Tibial nerve (tissue), 4 donors: ENCODE measurements around the gene GDF10. TPM values are rescaled to one million over a fixed set of nuclear protein-coding genes. Genes with fewer than 3 reads are reported as not detected.

Experiments
- DNase-seq, 2 donors: peaks; one replicate each; pipeline ENCODE4 v3.0.0-alpha.2; 2019; ENCODE audit warnings: low spot score in 2 of 2
- H3K27ac ChIP-seq, 4 donors: fragments of 200-600 bp; sonication (generic) in 3 of 4; one replicate each; pipeline ENCODE4 v1.5.1; 2017 to 2019; ENCODE audit warnings: mild to moderate bottlenecking in 1 of 4
- H3K27me3 ChIP-seq, 2 donors: fragments of 200-600 bp; sonication (generic) in 1 of 2; one replicate each; pipeline versions ENCODE4 v1.5.1 to v1.6.0; 2017 to 2019
- H3K36me3 ChIP-seq, 3 donors: fragments of 200-600 bp; sonication (generic); one replicate each; pipeline ENCODE4 v1.5.1; 2018 to 2019
- H3K4me1 ChIP-seq, 4 donors: fragments of 200-600 bp; sonication (generic) in 3 of 4; one replicate each; pipeline ENCODE4 v1.5.1; 2017 to 2019
- H3K4me3 ChIP-seq, 4 donors: fragments of 200-600 bp; sonication (generic) in 3 of 4; one replicate each; pipeline ENCODE4 v1.5.1; 2017 to 2019; ENCODE audit warnings: mild to moderate bottlenecking in 1 of 4, moderate library complexity in 1 of 4
- H3K9me3 ChIP-seq, 4 donors: fragments of 200-600 bp; sonication (generic) in 3 of 4; one replicate each; pipeline ENCODE4 v1.5.1; 2017 to 2019
- EP300 ChIP-seq, 2 donors: sonication (generic); formaldehyde crosslinking; IDR thresholded peaks; one replicate each; pipeline ENCODE4 v1.6.1; 2017; ENCODE audit warnings: antibody characterized with exemption in 2 of 2, mild to moderate bottlenecking in 1 of 2
- POLR2A ChIP-seq, 2 donors: fragments of 450-650 bp; IDR thresholded peaks; one replicate each; pipeline ENCODE4 v1.6.1; 2017; ENCODE audit warnings: antibody characterized with exemption in 2 of 2, mild to moderate bottlenecking in 2 of 2, moderate library complexity in 2 of 2
- WGBS, 2 donors: methylation state at CpG; one replicate each; pipeline ENCODE4 v1.1.5; 2018; 5-methylcytosine and 5-hydroxymethylcytosine counted together
- total RNA-seq, 4 donors: library from RNA; depleted of rRNA; stranded (reverse); fragments of >200 nt; gene quantifications; one replicate each; pipeline ENCODE4 v1.1.0, GENCODE V29; 2016
- TF ChIP-seq, protein P1 (sequence below), 5 experiments: fragments of 200-600 bp in 3 of 5; fragments of 450-650 bp in 2 of 5; sonication (generic) in 3 of 5; IDR thresholded peaks; one replicate each; pipeline ENCODE4 v1.5.1; 2016 to 2019; ENCODE audit warnings: antibody characterized with exemption in 5 of 5, mild to moderate bottlenecking in 3 of 5, moderate library complexity in 2 of 5

GDF10 gene
- total RNA-seq, 4 donors from 2014 or later = 10.2 to 48.2 (median 22.9) TPM

DNA sequence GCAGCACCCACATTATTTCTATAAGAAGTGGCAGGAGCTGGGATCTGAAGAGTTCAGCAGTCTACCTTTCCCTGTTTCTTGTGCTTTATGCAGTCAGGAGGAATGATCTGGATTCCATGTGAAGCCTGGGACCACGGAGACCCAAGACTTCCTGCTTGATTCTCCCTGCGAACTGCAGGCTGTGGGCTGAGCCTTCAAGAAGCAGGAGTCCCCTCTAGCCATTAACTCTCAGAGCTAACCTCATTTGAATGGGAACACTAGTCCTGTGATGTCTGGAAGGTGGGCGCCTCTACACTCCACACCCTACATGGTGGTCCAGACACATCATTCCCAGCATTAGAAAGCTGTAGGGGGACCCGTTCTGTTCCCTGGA is 47.3 kb downstream of the GDF10 start:
- no peak for DNase-seq
- no peaks in the 10 kb centered on the region for H3K9me3 ChIP-seq
- no peaks in the 10 kb centered on the region for H3K36me3 ChIP-seq
- no peaks in the 10 kb centered on the region for H3K27me3 ChIP-seq
- 61 to 65% methylated on average over 4 of the region's 4 CpGs for WGBS, 2 donors
- no peaks in the 10 kb centered on the region for H3K4me1 ChIP-seq
- TF ChIP-seq, protein P1, sequence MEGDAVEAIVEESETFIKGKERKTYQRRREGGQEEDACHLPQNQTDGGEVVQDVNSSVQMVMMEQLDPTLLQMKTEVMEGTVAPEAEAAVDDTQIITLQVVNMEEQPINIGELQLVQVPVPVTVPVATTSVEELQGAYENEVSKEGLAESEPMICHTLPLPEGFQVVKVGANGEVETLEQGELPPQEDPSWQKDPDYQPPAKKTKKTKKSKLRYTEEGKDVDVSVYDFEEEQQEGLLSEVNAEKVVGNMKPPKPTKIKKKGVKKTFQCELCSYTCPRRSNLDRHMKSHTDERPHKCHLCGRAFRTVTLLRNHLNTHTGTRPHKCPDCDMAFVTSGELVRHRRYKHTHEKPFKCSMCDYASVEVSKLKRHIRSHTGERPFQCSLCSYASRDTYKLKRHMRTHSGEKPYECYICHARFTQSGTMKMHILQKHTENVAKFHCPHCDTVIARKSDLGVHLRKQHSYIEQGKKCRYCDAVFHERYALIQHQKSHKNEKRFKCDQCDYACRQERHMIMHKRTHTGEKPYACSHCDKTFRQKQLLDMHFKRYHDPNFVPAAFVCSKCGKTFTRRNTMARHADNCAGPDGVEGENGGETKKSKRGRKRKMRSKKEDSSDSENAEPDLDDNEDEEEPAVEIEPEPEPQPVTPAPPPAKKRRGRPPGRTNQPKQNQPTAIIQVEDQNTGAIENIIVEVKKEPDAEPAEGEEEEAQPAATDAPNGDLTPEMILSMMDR (IDR thresholded peaks at IDR 0.05) = no peak
- TF ChIP-seq POLR2A (IDR thresholded peaks at IDR 0.05) (no peak), EP300 (IDR thresholded peaks at IDR 0.05) (no peak)
- H3K27ac ChIP-seq = no peak overlapping the region
- H3K4me3 ChIP-seq = no peak overlapping the region

DNA sequence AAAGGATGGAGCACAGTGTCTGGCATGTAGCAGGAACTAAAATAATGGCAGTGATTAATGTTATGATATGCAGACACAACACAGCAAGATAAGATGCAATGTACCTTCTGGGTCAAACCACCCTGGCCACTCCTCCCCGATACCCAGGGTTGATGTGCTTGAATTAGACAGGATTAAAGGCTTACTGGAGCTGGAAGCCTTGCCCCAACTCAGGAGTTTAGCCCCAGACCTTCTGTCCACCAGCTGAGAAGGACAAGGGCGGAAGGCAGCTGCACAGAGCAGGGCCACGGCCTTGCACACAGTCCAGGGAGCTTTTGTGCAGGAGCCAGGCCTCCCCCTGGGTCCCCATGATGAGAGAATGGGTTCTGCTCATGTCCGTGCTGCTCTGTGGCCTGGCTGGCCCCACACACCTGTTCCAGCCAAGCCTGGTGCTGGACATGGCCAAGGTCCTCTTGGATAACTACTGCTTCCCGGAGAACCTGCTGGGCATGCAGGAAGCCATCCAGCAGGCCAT is 48.2 kb downstream of the GDF10 start, which contains the start of gene RBP3:
Gene RBP3 (plus strand): TSS at position 226 of the 514 bp plus-strand sequence. CDS start 122 bp downstream, at position 348.
- no peak within 1 kb of the TSS for H3K27ac ChIP-seq
- 83 to 93% methylated on average over 2 to 5 of the region's 5 CpGs for WGBS, 2 donors
- no peak for DNase-seq

DNA sequence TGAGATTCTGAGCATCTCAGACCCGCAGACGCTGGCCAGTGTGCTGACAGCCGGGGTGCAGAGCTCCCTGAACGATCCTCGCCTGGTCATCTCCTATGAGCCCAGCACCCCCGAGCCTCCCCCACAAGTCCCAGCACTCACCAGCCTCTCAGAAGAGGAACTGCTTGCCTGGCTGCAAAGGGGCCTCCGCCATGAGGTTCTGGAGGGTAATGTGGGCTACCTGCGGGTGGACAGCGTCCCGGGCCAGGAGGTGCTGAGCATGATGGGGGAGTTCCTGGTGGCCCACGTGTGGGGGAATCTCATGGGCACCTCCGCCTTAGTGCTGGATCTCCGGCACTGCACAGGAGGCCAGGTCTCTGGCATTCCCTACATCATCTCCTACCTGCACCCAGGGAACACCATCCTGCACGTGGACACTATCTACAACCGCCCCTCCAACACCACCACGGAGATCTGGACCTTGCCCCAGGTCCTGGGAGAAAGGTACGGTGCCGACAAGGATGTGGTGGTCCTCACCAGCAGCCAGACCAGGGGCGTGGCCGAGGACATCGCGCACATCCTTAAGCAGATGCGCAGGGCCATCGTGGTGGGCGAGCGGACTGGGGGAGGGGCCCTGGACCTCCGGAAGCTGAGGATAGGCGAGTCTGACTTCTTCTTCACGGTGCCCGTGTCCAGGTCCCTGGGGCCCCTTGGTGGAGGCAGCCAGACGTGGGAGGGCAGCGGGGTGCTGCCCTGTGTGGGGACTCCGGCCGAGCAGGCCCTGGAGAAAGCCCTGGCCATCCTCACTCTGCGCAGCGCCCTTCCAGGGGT is 48.9 kb downstream of the GDF10 start:
- DNase-seq = no peak
- Histone ChIP-seq H3K27me3 (no peaks in the 10 kb centered on the region), H3K4me3 (no peak overlapping the region), H3K9me3 (no peaks in the 10 kb centered on the region), H3K27ac (no peak overlapping the region), H3K4me1 (no peaks in the 10 kb centered on the region), H3K36me3 (no peaks in the 10 kb centered on the region)
- WGBS, 2 donors = 87 to 93% methylated on average over 27 to 36 of the region's 36 CpGs
- TF ChIP-seq EP300 (IDR thresholded peaks at IDR 0.05) (no peak), POLR2A (IDR thresholded peaks at IDR 0.05) (no peak)
- TF ChIP-seq, protein P1 (IDR thresholded peaks at IDR 0.05) = no peak

More for the DNA sequence above, 48.2 kb downstream of the GDF10 start, which contains the start of gene RBP3:
- no peaks in the 10 kb centered on the region for H3K4me1 ChIP-seq
- H3K36me3 ChIP-seq = no peaks in the 10 kb centered on the region
- no peaks in the 10 kb centered on the region for H3K9me3 ChIP-seq
- no peaks in the 10 kb centered on the region for H3K27me3 ChIP-seq
- TF ChIP-seq POLR2A (IDR thresholded peaks at IDR 0.05) = no peak
- TF ChIP-seq EP300 (IDR thresholded peaks at IDR 0.05) = no peak
- TF ChIP-seq, protein P1 (IDR thresholded peaks at IDR 0.05) = no peak
- H3K4me3 ChIP-seq = no peak within 1 kb of the TSS

DNA sequence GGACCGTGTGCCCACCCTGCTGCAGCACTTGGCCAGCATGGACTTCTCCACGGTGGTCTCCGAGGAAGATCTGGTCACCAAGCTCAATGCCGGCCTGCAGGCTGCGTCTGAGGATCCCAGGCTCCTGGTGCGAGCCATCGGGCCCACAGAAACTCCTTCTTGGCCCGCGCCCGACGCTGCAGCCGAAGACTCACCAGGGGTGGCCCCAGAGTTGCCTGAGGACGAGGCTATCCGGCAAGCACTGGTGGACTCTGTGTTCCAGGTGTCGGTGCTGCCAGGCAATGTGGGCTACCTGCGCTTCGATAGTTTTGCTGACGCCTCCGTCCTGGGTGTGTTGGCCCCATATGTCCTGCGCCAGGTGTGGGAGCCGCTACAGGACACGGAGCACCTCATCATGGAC is 49.5 kb downstream of the GDF10 start:
- Histone ChIP-seq H3K27ac (no peak overlapping the region), H3K9me3 (no peaks in the 10 kb centered on the region), H3K27me3 (no peaks in the 10 kb centered on the region), H3K4me3 (no peak overlapping the region), H3K36me3 (no peaks in the 10 kb centered on the region), H3K4me1 (no peaks in the 10 kb centered on the region)
- DNase-seq = no peak
- TF ChIP-seq, protein P1 (IDR thresholded peaks at IDR 0.05) = no peak
- TF ChIP-seq POLR2A (IDR thresholded peaks at IDR 0.05) (no peak), EP300 (IDR thresholded peaks at IDR 0.05) (no peak)
- WGBS, 2 donors = 97 to 100% methylated on average over 4 to 20 of the region's 22 CpGs

DNA sequence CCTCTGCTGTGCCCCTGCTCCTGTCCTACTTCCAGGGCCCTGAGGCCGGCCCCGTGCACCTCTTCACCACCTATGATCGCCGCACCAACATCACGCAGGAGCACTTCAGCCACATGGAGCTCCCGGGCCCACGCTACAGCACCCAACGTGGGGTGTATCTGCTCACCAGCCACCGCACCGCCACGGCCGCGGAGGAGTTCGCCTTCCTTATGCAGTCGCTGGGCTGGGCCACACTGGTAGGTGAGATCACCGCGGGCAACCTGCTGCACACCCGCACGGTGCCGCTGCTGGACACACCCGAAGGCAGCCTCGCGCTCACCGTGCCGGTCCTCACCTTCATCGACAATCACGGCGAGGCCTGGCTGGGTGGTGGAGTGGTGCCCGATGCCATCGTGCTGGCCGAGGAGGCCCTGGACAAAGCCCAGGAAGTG is 50.0 kb downstream of the GDF10 start:
- no peak overlapping the region for H3K27ac ChIP-seq
- H3K27me3 ChIP-seq = no peaks in the 10 kb centered on the region
- H3K4me1 ChIP-seq = no peaks in the 10 kb centered on the region
- no peaks in the 10 kb centered on the region for H3K9me3 ChIP-seq
- no peaks in the 10 kb centered on the region for H3K36me3 ChIP-seq
- TF ChIP-seq, protein P1 (IDR thresholded peaks at IDR 0.05) = no peak
- no peak overlapping the region for H3K4me3 ChIP-seq
- WGBS, 2 donors = 97% methylated on average over 18 to 22 of the region's 31 CpGs
- no peak for DNase-seq
